Measurements from ENCODE around the gene SUMO3. TPM values are rescaled to one million over a fixed set of nuclear protein-coding genes. Genes with fewer than 3 reads are reported as not detected.

The SUMO3 gene
- total and polyA plus RNA-seq, 10 of the 15 experiments (the other 5 are each of a cell fraction or from before 2014, with no cell fraction given): 14.3 to 164 (median 89.9) TPM

DNA sequence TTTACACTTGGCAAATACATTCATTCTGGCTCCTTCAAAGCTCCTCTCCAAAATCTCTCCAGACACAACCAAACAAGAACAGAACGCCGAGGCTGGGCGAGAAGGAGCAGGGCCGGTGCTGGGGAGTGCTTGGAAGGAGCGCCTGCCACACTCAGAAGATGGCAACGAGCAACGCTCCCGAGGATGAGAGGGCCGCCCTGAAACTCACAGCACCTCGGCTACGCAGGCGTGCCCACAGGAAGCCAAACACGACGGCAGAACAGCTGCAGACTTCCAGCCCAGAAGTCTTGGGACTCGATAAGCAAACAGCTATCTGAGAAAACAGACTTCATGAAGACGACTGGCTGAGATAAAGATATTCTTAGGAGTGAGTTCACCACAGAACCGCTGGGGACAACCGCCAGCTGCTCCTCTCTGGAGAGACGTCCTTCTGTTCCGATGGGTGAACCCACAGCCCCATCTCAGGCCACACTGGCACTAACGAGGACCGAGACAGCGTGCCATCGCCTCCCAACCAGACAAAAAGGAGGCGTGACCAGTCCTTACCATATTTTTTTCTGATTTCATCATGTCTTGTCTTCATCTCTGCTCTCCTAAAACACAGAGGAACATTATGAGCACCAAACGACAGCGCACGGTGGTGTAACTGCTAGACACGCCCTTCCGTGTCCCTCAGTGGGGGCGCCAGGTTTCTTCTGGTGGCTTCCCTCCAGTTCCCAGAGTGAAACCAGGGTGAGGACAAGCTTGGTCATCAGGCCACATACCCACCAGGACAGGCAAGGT is 37.0 kb upstream of the SUMO3 start (continued):
- TF ChIP-seq, protein P1, sequence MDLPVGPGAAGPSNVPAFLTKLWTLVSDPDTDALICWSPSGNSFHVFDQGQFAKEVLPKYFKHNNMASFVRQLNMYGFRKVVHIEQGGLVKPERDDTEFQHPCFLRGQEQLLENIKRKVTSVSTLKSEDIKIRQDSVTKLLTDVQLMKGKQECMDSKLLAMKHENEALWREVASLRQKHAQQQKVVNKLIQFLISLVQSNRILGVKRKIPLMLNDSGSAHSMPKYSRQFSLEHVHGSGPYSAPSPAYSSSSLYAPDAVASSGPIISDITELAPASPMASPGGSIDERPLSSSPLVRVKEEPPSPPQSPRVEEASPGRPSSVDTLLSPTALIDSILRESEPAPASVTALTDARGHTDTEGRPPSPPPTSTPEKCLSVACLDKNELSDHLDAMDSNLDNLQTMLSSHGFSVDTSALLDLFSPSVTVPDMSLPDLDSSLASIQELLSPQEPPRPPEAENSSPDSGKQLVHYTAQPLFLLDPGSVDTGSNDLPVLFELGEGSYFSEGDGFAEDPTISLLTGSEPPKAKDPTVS (IDR thresholded peaks at IDR 0.05; ENCODE audit: low read depth, low read length): no peak

DNA sequence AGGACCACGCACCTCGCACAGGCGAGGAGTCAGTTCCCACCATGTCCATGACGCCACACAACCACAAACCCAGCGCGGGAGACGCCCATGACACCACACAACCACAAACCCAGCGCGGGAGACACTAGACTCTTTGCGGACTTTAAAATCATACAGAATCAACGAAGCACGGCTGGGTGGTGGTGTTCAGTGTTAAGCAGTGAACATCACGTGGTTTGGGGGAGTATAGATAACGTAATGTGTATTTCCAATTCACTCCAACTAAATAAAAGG is 36.5 kb upstream of the SUMO3 start:
- WGBS (ENCODE audit: insufficient coverage, insufficient replicate concordance, low lambda C conversion rate, missing lambda C conversion rate): 95% methylated on average over 14 of the region's 14 CpGs
- CTCF ChIA-PET: no interaction called here

More for the DNA sequence above, 36.5 kb upstream of the SUMO3 start:
- ATAC-seq: no peak
- DNase-seq (ENCODE audit: low read depth, low spot score): no peak
- no peaks in the 10 kb centered on the region for H3K4me1 ChIP-seq (ENCODE audit: control insufficient read depth, insufficient read depth, low read length)
- H3K27me3 ChIP-seq (replicated peaks in 1 of 2; ENCODE audit: control insufficient read depth in 2 of 2, insufficient read depth in 2 of 2, low read length in 1 of 2): no peaks in the 10 kb centered on the region
- no peaks in the 10 kb centered on the region for H3K79me2 ChIP-seq (ENCODE audit: control insufficient read depth, insufficient read depth, low read length)
- no peak overlapping the region for H3K4me2 ChIP-seq (ENCODE audit: control insufficient read depth, insufficient read depth)
- in situ Hi-C loops (cut with MboI) (no loop called here), intact Hi-C loops (cut with micrococcal nuclease; ENCODE audit: unreplicated experiment) (no loop called here)
- TF ChIP-seq NR2F1 (conservative IDR thresholded peaks at IDR 0.05) (no peak), KDM1A (IDR thresholded peaks at IDR 0.05; ENCODE audit: borderline replicate concordance) (no peak), EED (IDR thresholded peaks at IDR 0.05; ENCODE audit: low read depth) (no peak), CBFB (IDR thresholded peaks at IDR 0.05; ENCODE audit: low read depth) (no peak), HCFC1 (IDR thresholded peaks at IDR 0.05; ENCODE audit: low read length) (no peak), ASH2L (IDR thresholded peaks at IDR 0.05; ENCODE audit: borderline replicate concordance, low read depth) (no peak)
- TF ChIP-seq, protein P2, sequence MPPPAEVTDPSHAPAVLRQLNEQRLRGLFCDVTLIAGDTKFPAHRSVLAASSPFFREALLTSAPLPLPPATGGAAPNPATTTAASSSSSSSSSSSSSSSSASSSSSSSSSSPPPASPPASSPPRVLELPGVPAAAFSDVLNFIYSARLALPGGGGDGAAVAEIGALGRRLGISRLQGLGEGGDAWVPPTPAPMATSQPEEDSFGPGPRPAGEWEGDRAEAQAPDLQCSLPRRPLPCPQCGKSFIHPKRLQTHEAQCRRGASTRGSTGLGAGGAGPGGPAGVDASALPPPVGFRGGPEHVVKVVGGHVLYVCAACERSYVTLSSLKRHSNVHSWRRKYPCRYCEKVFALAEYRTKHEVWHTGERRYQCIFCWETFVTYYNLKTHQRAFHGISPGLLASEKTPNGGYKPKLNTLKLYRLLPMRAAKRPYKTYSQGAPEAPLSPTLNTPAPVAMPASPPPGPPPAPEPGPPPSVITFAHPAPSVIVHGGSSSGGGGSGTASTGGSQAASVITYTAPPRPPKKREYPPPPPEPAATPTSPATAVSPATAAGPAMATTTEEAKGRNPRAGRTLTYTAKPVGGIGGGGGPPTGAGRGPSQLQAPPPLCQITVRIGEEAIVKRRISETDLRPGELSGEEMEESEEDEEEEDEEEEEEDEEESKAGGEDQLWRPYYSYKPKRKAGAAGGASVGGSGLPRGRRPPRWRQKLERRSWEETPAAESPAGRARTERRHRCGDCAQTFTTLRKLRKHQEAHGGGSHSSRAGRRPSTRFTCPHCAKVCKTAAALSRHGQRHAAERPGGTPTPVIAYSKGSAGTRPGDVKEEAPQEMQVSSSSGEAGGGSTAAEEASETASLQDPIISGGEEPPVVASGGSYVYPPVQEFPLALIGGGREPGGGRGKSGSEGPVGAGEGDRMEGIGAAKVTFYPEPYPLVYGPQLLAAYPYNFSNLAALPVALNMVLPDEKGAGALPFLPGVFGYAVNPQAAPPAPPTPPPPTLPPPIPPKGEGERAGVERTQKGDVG (CRISPR knock-in tag; IDR thresholded peaks at IDR 0.05): no peak
- TF ChIP-seq, protein P3, sequence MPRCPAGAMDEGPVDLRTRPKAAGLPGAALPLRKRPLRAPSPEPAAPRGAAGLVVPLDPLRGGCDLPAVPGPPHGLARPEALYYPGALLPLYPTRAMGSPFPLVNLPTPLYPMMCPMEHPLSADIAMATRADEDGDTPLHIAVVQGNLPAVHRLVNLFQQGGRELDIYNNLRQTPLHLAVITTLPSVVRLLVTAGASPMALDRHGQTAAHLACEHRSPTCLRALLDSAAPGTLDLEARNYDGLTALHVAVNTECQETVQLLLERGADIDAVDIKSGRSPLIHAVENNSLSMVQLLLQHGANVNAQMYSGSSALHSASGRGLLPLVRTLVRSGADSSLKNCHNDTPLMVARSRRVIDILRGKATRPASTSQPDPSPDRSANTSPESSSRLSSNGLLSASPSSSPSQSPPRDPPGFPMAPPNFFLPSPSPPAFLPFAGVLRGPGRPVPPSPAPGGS (IDR thresholded peaks at IDR 0.05; ENCODE audit: borderline replicate concordance, insufficient read depth, low read depth, low read length, poor library complexity, severe bottlenecking): no peak
- H3K4me3 ChIP-seq: no peak overlapping the region
- no TSS peak for BruUV-seq (replicated peaks)
- ChIA-PET POLR2A (no interaction called here), SMC1A (ENCODE audit: uncharacterized antibody, unreplicated experiment) (no interaction called here), RAD21 (ENCODE audit: unreplicated experiment) (no interaction called here)
- H3K9ac ChIP-seq (ENCODE audit: control insufficient read depth, insufficient read depth, low read length): no peak overlapping the region
- H2AFZ ChIP-seq (ENCODE audit: control insufficient read depth, low read depth, low read length): no peak overlapping the region
- no peak for FAIRE-seq
- no peaks in the 10 kb centered on the region for H3K9me3 ChIP-seq (replicated peaks; ENCODE audit: control insufficient read depth, insufficient read depth, low read length)
- H3K36me3 ChIP-seq (ENCODE audit: control insufficient read depth in 2 of 2, insufficient read depth in 2 of 2, low read length in 1 of 2): peaks cover 13 to 37% of the 10 kb centered on the region in 2 experiments; a peak in 3 of 4 replicates
- no peak overlapping the region for H3K27ac ChIP-seq (ENCODE audit: control insufficient read depth, insufficient read depth)
- H4K20me1 ChIP-seq (ENCODE audit: control insufficient read depth, insufficient read depth): no peaks in the 10 kb centered on the region
